ENCODE results near the gene ZNF316.
A peak's percentile ranks its signal among the peaks of the same experiment; 100 is the strongest.

The ZNF316 gene

DNA sequence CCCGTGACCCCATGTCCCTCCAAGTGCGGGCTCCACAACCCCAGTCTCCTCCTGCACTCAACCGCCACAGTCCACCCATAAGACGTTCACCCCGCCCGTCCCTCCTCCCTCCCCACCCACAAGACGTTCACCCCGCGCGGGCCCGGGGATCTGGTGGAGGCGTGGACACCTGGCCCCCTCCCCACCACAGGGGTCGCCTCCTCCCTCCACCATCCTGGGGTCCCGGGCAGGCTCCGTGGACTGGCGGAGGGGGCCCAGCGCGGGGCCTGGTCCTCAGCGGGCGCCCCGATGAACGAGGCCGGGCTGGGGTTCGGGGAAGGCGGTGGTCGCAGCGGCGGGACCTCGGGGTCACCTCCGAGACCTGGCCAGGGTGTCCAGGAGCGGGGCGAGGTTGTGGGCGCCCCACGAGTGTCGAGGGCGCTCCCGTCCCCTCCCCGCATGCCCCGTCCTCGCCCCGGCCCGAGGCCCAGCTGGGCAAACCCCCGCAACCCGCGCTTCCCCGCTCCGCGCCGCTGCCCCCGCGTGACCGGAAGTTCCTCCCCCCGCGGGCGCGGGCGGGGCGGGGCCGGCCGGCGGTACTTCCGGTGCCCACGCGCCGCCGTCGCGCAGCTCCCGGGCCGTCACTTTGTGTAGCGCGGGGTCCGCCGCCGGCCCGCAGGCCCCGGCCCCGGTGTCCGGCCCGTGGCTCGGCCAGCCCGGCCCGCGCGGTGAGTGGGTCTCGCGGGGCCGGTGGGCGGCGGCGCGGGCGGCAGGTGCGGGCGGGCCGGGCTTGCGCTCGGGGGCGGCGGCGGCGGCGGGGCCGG is at the start of gene ZNF316:
Gene ZNF316 (plus strand): TSS at position 578 of the 803 bp plus-strand sequence. CDS start 5,092 bp downstream, outside the sequence.
- peak; percentile 32 to 43 for DNase-seq (ENCODE audit: low read depth in 2 of 2)

DNA sequence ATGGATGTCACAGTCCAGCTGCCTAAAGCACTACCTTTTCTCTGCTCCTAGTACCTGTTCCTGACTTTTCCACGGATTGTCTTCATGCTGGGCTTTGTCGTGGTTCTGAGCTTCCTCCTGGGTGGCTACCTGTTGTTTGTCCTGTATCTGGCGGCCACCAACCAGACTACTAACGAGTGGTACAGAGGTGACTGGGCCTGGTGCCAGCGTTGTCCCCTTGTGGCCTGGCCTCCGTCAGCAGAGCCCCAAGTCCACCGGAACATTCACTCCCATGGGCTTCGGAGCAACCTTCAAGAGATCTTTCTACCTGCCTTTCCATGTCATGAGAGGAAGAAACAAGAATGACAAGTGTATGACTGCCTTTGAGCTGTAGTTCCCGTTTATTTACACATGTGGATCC is 48.6 kb upstream of the ZNF316 start:
- no peak for DNase-seq (ENCODE audit: low read depth in 2 of 2)

DNA sequence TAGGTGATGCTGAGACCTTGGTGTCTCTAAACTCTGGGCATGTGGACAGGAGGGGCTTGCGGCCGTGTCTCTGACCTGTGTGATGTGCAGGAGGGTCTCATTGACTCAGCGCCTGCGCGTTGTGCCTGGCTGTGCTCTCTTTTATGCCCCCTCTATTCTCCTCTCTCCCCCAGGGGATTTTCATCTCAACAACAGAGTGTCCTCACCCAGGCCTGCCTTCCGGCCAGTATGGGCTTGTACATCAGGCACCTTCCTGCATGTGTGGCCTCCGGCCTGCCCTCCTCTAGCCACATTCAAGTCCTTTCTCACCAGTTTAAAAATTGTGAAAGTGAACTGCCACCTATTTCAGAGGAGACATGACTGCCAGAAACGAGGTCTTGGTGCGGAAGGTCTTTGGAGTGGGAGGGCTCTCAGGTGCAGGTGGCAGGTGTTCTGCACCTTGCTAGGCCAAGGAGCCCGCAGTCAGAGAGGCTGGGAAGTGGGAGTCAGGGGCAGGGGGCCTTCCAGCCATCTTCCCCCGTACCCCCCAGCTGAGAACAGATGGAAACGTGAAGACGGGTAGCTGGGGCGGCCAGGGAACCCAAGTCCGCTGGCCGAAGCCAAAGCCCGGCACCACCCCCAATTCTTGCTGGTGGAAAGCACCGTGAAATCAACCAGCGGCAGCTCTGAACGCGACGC is 47.8 kb upstream of the ZNF316 start:
- DNase-seq (ENCODE audit: low read depth in 2 of 2): no peak

DNA sequence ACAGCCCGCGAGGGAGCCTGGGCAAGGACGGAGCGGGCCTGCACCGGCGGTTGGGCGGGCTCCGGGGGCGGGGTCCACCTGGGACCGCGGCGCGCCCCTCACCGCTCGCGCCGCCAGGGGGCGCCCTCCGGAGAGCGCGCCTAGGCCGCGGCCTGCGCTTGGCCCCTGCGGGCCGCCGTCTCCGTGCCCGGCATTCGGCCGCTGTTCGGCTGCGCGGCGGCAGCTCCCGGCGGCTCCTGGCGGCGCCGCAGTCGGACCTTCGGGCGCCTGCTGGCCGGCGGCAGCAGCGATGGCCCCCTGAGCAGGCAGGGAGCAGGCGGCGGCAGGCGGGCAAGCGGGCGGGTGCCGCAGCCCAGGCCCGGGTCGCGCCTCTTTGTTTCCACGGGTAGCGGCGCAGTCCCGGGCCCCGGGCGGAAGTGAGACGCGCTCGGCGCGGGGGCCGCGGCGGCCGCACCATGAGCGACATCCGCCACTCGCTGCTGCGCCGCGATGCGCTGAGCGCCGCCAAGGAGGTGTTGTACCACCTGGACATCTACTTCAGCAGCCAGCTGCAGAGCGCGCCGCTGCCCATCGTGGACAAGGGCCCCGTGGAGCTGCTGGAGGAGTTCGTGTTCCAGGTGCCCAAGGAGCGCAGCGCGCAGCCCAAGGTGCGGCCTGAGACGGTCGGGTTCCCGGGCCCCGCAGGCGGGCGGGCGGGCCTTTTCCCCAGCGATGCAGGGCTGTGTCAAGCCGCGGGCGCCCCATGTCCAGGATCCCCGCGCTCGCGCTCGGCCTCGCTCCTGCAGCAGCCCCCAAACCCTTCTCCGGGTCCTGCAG is 47.1 kb upstream of the ZNF316 start, which contains the start of gene INTS15:
Gene INTS15 (plus strand): TSS at position 193 of the 816 bp plus-strand sequence. CDS start 263 bp downstream, at position 456.
- peak; percentile 74 to 77 for DNase-seq (ENCODE audit: low read depth in 2 of 2)

DNA sequence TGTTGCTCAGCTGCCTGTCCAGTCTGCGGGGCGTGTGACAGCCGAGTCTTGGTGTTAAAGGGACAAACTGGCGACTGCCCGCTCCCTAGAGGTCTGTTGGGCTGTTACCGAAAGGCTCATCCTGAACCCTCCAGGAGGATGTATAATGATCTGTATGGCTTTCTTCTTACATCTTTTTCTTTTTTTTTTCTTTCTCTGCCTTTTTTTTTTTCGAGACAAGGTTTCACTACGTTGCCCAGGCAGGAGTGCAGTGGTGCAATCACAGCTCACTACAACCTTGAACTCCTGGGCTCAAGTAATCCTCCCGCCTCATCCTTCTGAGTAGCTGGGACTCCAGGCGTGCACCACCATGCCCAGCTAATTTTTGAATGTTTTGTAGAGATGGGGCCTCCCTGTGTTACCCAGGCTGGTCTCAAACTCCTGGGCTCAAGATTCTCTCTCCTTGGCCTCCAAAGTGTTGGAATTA is 46.4 kb upstream of the ZNF316 start:
- DNase-seq (ENCODE audit: low read depth in 2 of 2): no peak

DNA sequence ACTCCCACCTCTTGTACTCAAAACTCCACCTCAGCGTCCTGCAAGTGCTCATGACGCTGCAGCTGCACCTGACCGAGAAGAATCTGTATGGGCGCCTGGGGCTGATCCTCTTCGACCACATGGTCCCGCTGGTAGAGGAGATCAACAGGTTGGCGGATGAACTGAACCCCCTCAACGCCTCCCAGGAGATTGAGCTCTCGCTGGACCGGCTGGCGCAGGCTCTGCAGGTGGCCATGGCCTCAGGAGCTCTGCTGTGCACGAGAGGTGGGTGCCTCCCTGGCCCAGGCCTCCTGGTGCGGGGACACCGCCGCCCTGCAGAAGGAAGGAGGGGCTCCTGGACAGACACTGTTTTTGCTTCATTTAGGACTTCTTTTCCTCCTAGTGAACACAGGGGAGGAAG is 37.0 kb upstream of the ZNF316 start:
- no peak for DNase-seq (ENCODE audit: low read depth in 2 of 2)

DNA sequence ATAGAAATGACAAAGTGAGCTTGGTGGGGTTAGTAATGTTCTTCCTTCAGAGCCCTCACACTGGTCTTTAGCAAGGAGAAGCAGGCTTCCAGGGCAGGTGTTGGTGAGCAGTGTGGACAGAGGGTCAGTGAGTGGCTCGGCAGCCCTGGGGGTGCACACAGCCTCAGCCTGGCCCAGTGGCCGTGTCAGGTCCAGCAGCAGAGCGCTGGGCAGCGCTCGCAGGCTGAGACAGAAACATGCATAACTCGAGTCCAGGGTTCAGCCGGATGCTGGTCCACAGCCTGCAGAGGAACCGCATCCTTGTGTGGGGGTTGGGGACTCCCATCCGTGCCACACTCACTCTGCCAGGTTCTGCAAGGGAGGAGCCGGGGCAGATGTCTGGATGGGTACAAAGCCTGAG is 32.7 kb upstream of the ZNF316 start:
- DNase-seq (ENCODE audit: low read depth in 2 of 2): no peak

DNA sequence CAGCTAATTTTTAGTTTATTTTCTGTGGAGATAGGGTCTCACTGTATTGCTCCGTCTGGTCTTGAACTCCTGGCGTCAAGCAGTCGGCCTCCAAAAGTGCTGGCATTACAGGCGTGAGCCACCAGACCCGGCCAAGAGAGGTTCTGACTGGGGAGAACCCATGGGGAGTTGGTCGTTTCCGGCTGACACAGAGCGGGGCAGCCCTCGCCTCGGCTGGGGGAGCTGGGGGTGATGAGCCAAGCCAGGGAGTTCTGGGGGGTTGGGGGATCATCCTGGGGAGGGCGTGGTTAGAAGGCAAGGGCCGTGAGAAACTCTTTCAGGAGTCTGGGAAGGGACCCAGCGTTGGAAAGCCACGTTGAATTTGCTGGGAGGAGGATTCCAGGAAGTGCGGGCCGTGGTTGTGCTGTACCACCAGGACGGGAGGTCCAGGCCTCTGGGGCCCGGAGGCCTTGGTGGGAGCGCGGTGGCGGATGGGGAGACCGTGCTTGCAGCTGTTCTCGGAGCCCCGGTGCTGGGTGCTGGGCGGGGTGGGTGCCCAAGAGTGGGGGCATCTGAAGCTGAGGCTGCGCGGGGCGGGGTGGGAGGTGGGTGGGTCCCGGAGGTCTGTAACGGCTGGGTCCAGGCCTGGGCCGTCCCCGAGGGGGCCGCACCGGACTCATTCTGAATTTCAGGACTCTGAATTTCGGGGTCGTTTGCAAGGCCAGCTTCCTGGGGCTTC is 30.1 kb upstream of the ZNF316 start:
- no peak for DNase-seq (ENCODE audit: low read depth in 2 of 2)

DNA sequence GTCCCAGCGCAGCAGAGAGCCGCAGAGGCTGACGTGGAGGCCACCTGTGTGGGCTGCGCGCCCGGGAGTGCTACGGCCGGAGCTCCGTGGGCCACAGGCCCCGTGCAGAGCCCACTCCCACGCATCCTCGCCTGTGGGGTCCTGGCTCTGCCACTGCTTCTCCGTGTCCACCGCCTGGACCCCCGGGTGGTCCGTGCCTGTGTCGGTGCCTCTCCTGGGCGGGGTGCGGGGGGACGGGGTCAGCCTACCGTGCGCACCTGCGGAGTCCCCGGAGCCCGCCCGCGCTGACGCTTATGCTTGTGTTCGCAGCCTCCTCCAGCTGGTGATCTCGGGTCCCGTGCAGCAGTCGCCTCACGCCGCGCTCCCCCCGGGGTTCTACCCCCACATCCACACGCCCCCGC is 29.5 kb upstream of the ZNF316 start:
- DNase-seq (ENCODE audit: low read depth in 2 of 2): no peak

DNA sequence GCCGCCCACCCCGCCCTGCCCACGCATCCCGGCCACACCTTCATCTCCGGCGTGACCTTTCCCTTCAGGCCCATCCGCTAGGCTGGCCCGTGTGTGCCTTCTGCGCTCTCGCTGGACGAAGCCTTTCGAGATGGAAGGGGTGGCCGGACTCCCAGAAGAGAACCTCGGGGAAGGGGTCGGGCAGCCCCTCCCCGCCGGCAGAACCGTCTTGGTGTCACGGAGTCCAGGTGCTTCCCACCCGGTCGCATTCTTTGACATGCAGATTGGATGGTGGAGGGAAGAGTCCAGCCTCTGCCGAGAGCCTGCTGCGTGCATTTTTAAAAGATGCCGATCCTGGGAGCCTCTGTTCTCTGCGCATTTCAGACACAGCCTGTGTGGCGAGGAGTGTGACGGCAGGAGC is 29.0 kb upstream of the ZNF316 start:
- DNase-seq (ENCODE audit: low read depth in 2 of 2): no peak

DNA sequence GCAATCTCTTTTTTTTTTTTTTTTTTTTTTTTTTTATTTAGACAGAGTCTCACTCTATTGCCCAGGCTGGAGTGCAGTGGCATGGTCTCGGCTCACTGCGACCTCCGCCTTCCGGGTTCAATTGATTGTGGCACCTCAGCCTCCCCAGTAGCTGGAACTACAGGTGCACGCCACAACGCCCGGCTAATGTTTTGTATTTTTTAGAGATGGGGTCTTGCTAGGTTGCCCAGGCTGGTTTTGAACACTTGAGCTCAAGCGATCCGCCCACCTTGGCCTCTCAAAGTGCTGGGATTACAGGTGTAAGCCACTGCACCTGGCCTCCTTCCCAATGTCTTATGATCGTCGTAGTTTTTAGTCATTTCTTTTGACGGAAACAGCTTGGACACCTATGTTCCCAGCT is 28.3 kb upstream of the ZNF316 start:
- DNase-seq (ENCODE audit: low read depth in 2 of 2): no peak

DNA sequence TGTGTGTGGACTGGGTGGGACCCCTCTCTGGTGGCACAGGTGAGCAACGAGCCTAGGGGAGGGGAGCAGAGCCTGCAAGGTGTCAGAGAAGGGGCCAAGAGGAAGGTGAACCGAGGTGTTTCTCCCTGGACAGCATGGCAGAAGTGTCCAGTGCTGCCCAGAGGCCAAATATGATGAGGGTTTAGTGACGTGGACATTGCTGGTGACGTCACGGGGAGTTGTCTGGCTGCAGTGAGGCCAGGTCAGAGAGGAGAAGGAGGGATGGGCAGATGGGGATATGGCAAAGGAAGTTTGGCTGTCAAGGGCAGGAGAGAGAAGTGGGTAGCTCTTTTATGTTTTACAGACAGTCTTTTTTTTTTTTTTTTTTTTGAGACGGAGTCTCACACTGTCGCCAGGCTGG is 24.3 kb upstream of the ZNF316 start:
- DNase-seq (ENCODE audit: low read depth in 2 of 2): no peak

DNA sequence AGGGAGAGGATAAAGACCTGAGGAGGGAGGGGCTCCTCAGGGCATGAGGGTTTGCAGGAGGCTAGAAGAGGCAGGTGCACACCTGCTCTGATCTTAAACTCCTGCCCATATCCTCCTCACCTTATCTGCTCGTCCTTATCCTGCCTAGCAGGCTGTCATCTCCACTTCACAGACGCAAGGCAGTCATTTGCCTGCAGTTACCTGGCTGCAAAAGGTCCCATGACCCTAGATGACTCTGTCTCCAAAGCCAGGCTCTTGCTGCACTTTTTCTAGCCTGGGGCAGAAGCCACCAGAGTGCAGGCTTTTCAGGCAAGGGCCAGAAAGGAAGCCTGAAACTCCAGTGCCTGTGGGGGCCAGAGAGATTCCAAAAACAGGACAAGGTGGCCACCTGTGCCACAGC is 23.4 kb upstream of the ZNF316 start:
- no peak for DNase-seq (ENCODE audit: low read depth in 2 of 2)

DNA sequence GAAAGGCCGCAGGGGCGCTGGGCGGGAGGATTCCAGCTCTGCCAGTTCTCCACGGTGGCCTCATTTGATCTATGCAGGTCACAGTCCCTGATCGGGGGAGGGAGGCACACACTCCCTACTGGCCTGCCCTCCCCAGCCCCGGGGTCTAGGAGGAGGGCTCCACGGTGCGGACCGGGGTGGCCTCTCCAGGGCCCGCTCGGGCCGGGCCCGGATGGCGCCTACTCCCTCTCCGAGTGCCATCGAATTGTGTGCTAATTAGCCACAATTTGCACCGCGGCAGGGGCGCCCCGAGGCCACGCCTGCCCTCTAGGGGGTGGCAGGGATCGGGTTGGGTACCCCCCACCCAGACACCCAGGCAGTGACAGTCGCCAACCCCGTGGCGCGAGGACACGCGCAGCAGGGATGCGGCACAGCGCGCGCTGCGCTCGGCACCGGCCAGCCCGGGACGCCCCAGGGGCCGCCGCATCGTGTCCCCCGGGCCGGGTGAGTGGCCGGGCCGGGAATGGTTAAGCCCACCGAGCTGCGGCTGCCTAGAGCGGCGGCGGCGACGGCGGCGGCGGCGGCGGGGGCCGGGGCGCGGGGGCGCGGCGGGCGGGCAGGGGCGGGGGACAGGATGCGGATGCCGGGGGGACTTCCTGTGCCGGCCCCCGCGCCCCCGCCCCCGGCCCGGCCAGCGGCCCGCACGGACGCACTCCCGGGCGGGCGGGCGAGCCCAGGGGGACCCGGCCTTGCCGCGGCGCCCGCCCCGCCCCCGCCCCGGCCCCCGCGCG is 22.0 kb upstream of the ZNF316 start, which contains the start of gene ZNF853:
Gene ZNF853 (plus strand): TSS at position 658 of the 770 bp plus-strand sequence. CDS start 565 bp downstream, outside the sequence.
- DNase-seq (ENCODE audit: low read depth in 2 of 2): no peak

DNA sequence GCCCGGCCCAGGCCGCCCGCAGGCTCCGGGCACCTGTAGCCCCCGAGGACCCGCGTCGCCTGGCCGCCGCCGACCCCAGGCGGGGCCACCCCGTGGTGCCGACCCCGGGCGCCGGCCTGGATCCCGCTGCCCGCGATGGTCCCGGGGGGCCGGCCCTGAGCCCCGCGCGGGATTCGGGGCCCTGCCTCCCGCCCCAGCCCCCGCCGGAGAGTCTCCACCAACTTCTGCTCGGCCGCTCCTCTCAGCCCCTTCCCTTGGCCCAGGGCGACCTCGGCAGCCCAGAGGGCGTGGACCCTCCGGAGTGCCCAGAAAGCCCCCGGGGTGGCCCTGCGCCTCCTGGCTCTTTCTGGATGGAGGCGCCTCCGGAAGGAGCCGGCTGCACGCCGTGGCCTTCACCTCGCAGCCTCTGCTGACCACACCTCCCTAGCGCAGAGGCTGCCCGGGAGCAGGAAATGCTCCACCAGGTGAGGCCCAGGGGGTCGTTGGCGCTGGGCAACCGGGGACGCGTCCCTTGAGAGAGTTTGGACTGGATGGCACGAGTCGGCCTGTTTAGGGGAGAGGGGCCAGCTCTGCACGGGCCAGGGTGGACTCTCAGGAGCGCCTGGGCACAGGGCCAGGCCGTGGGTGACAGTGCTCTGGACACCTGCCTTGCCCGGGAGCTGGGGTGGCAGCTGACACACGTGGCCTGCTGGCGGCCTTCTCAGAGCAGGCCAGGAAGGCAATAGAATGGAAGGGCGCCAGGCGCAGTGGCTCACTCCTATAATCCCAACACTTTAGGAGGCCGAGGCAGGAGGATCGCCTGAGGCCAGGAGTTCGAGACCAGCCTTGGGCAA is 21.2 kb upstream of the ZNF316 start:
- DNase-seq (ENCODE audit: low read depth in 2 of 2): no peak

DNA sequence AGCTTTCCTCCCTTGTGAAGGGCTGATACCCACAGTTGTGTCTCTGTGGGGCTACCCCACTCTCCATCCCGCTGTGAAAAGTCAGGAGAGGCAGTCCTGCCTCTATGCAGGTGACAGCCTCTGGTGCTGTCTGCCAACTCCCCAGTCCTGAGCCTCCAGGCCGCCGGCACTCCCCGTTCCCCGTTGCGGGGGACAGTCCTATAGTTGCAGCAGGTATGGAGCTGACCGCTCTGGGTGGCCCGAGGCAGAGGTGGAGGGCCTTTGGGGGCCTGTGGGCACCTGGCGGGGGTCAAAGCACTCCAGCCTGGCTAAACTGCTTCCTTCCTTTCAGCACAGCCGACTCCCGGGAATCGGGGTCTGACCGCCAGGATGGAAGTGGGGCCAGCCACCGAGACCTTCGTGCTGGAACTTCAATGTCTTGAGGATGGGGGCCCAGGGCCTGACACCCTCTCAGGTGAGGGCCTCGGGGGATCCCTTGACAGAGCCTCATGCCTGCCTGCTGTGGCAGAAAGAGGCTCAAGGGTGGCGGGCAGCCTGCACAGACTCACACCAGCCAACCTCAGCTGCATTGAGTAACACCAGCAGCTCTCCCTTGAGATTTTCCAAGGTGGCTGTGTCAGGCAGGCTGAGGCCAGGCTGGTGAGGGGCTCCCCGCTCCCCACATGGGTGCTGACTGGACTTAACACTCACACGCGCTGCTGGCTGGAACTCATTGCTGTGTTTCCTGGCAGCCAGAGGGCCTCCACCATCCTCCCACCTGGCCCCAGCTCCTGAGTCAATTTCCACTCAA is 20.1 kb upstream of the ZNF316 start:
- DNase-seq (ENCODE audit: low read depth in 2 of 2): no peak

DNA sequence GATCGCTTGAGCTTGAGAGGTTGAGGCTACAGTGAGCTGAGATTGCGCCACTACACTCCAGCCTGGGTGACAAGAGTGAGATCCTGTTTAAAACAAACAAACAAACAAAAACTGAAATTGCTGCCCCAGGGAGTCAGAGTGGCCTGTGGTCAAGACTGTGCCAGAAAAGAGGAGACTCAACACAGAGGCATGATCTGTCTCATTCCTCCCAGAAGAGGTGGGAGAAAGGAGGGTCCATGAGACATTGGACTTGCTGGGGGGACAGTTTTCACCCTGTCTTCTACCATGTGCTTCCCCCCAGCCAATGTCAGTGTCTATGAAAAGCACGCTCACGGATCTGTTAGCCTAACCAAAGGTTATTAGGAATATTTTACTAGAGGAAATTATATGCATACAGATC is 18.5 kb upstream of the ZNF316 start:
- DNase-seq (ENCODE audit: low read depth in 2 of 2): no peak

DNA sequence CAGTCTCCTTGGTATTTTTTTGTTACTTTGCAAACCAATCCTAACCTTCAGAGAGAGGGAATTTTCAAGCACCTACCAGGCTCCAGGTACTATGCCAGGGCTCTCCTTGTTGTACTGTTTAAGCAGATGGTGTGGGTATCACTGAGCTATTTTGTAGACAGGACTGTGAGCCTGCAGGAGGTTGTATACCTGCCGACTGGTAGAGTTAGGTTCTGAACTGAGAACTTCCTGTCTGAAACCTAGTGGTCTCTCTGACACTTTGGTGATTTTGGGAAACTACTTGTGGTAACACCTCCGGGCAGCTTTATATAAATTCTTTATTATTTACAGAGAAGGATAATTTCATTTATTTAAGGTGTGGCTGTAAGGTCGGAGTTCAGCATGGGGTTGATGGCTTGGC is 17.2 kb upstream of the ZNF316 start:
- DNase-seq (ENCODE audit: low read depth in 2 of 2): no peak
